ENCODE data around the gene SEMA3C.

Gene SEMA3C

DNA sequence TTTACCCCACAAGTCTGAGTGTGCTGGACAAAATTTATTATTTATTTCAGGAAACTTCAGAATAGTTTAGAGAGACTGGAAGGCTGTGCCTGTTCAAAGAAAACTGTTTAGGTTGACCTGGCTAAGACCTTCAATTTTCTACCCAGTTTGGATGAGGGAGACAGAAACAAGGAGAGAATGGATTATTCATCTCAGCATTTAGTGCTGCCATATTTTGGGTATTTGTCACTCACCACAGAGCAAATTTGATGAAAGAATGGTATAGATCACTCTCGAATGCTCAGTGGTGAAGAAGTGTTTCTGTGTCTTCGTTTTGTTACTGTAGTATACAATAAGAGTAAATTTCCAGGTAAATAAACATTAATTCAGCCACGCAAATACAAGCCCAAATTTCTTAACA is 71.8 kb downstream of the SEMA3C start:
- no peak for DNase-seq

DNA sequence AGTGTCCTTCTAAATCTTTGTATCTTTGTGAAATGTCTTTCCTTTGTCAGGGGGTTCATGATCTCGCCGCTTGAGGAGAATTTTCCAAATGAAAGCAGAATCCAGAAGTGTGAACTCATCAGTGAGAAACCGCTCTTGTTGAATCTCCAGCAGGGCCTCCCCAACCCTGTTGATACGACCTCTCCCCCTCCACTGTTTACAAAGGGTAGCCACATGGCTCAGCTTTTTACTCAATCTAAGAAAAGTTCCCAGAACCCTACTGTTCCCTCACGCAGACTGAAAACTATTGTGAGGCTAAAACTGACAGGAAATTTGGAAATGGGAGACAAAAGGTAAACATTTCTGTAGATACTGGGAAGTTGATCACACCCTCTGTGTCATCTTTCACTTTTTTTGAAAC is 73.9 kb downstream of the SEMA3C start:
- DNase-seq: no peak

DNA sequence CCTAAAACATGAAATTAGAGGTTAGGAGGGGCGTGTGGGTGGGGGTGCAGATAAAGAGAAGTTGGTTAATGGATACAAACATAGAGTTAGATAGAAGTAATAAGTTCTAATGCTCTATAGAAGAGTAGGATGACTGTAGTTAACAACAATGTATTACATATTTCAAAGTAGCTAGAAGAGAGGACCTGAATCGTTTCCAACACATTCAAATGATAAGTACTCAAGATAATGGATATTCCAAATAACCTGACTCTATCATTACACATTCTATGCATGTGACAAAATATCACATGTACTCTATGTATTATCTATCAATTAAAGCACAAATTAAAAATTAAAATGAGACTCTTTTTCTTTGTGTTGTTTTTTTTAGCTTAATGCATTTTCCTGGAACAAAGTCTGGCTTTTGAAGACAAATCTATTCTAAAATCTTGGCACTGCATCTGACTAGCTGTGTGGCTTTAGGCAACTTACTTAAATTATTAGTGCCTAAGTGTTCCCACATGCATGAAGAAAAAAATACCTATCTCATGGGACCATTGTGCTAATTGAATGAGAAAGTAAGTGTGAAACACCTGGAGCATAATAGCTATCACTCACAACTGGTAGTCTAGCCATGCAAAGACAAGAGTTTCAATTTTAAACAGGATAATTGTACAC is 75.7 kb downstream of the SEMA3C start:
- no peak for DNase-seq

DNA sequence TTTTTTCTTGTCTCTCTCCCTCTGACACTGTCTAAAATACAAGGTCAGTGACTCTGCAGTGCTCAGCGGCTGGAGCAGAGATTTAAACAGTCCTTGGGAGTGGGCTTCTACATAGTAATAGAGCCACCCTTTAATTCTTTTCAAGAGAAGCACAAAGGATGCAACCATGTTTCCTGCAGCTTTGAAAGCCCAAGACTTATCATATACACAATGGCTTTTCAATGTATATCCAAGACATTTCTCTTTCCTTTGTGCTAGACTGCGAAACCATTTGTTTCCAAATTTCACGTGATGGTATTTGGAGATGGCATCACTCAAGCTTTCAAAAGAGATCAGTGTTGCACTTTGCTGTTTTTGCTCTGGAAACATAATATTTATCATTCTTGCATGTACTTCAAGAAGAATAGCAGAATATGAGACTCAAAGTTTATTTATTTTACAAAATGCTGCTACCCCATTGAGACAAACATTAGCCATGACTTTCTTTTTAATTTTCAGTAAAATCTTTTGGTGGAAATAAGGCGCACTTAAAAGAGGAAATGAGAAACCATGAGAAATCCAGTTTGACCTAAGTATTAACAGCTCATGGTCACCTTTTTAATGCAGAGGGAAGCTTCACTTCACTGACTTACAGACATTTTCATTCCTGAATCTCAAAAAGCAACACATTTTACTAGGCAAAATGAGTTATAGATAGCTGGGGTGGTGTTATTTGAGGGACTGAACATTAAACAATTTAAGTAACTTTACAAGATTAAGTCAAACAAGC is 76.6 kb downstream of the SEMA3C start:
- DNase-seq: no peak

DNA sequence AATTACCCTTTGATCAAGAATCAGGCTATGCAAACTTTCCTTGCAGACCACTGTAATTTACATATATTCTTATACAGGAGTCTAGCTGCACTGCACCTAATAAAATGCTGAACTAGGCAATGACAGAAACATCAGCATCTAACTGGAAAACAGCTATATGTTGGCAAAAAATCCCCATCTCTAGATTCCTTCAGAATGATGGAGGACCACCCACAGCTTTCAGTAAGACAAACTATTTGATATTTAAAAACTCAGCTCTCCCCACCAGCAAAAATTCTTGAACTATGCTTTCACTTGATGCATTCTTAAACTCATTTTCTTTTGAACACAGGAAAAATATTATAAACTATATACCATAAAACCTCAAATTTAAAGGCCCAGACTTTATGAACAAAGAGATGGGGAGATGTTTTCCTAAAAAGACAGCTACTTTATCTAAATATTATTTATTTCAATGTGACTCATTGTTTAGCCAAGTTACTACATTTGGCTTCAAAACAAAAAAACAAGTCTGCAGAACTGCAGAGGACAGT is 77.4 kb downstream of the SEMA3C start:
- DNase-seq: no peak

DNA sequence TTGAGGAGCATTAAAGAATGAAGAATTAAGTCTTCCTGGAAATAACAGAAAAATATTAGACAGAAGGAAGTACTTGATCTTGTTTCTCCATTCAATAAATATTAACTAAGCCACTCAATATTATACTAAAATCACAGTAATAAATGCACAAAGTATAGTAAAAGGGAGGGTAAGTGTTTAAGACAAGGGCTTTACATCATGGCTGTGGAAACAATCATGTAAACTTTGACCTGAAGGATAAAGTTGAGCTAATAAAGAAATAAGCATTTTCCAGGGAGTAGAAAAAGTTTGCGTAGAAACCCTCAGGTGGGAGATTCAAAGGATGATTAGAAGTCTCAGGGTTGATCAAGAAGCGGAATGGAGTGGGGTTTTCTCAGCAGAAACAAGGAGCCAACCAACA is 78.2 kb downstream of the SEMA3C start:
- DNase-seq: no peak

DNA sequence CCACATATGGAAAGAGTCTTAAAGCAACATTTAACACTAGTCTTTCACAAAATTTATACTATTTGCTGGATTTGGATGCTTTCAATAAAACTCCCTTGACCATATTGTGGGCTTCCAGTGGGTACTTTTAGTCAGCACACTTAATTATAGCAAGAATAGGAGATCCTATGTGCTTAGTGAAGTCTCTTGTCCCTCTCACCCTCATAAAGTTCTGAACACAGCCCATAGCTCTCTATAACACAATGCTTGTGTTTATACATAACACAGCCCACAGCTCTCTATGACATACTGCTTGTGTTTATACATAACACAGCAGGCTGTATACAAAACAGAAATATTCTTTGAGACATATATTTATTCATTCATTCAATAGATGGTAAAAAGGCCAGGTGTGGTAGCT is 79.0 kb downstream of the SEMA3C start:
- DNase-seq: no peak

DNA sequence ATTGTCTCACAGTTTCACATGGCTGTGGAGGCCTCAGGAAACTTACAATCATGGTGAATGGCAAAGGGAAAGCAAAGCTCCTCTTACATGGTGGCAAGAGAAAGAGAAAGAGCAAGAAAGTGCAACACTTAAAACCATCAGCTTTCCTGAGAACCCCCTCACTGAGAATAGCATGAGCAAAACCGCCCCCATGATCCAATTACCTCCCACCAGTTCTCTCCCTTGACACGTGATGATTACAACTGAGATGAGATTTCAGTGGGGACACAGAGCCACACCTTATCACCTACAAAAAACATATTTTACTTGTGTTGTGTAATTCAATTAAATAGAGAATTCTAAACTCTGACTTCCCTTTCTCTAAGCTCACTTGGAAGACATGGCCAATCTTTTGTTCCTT is 80.2 kb downstream of the SEMA3C start:
- no peak for DNase-seq

DNA sequence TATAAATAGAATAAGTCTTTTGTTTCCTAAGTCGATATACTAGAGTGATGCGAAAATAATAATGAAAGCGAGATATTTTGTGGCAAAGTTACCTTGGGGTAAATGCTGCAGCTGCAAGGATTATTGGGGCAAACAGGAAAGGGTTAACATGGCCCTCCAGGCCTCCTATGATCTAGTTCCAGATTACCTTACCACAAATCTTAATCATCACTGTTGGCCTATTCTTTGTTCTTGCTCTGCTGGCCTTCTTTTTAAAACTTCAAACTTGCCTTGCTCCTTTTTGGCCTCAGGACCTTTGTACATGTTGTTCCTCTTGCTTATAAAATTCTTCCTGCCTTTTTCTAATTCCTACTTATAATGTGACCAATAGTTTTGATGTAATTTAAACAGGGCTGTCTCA is 81.5 kb downstream of the SEMA3C start:
- no peak for DNase-seq

DNA sequence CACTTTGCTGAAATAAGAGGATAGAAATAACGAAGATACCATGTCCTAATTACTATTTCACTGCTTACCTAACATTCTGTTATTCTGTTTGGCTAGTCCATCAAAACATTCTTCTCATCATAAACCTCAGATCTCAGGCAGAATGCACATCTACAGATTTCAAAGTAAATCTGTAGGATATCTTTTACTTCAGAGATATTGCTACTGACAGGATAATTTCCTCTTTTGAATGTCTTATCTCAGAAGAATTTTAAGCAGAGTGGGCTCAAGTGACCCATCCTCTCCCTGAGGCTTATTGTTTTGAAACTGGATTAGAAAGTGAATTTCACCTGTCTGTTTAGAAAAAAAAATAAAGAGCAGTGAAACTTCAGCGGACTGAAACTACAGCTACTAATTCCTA is 83.6 kb downstream of the SEMA3C start:
- no peak for DNase-seq

DNA sequence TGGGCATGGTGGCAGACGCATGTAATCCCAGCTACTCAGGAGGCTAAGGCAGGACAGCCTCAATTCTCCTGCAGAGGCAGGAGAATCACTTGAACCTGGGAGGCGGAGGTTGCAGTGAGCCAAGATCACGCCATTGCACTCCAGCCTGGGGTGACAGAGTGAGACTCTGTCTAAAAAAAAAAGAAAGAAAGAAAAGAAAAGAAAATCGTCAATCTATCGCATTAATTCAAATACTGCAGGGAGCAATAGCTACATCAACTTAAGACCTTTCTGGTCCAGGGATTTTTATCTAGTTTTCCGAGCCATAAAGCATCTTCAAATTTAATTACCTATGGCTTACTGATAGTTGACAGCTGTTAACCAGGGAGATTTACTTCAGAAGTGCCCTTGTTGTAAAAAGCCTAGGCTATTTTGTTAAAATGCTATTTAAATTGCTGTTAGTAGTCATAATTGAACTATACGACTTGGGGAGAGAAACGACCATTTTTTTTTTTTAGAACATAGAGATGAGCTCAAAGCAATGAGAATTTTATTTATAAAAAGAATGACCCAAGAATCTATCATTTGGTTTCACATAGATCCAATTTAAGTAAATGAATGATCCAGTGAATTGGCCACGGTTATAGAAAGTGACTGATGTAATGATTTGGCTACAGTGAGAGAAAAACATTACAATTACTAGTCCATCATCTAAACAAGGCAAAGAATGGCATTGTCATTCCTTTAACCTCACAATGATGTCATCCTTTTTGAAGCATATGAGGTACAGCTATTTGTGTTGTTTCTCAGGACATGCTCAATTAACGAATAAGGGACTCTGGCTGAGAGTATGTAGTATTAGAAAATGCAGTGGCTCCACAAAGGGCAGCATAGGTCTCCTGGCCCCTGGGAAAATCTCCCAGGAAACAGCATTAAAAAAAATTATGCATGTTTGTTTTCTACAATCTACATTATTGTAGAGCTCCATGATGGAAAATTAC is 85.3 kb downstream of the SEMA3C start:
- DNase-seq: no peak

DNA sequence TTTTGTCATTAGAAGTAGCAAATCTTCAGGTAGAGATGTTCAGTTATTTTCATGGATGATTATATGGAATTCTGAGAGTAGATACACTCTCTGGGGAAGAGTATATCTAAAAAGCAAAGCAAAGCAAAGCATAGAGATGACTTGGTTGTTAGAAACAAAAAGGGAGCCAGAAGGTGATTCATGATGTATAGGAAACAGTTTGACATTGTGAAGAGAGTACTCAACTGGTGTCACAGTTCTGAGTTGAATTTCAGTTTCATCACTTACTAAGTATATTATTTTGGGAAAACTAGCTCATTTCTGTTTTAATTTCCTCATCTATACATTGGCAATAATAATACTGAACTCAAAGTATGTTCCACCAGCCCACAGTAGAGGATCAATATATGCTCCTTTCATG is 86.8 kb downstream of the SEMA3C start:
- DNase-seq: no peak

DNA sequence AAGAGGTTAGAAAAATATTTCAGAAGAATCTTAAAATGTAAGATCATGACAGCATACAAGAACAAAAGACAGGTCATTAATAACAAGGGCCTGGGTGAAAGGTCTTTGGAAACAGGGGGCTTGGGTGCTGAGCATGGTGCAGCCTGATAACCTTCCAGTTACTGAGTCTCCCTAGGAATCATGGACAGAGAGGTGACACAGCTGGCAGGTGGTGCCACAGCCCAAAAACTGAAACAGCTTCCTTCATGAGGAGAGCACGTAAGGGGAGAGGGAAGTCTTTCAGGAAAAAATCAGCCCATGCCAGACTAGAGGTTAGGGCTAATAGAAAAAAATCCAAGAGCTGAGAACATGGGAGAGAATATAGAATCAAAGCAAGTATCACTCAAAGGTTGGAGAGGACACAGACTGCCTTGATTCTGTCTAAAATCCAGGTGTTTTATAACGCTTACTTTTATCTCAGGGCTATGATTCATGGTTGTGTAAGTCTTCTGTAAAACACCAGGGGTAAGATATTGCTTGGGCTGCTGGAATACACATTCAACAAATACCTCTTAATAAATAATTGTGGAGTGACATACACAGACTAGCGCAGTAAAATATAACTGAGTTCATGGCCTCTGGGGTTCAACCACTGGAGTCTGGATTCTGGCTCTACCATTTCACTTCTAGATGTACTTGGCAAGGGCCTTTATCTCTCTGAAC is 88.1 kb downstream of the SEMA3C start:
- no peak for DNase-seq

DNA sequence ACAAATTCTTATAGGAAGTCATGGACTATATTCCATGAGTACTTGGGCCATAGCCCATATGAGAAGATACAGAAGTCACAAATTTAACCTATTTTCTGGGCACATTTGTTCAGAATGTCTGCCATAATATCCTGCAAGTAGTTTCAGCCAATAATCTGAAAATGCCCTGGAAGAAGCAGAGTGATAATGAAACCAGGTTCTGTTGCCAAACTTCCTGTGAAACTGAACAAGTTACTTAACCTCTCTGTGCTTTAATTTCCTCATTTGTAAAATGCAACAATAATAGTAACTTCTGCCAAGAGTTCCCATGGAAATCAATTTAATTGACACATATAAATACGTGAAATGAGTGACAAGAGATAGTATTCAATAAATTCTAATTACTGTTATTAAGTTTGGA is 88.8 kb downstream of the SEMA3C start:
- no peak for DNase-seq

DNA sequence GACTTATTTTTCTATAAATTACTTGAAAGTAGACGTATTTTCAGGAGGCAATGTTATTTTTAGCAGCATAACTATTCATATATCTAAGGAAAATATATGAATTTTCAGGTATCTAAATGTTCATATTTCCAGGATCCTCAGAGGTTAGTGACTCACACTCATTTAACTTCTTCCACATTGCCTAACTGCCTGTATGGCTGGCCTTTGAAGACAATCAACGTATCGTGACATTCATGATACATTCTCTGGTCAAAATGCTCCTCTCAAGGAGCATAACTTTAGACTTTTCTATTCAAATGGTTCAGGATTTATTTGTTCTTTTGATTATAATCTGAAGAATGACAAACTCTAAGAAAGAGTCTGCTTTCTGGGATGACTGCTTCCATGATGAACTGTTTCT is 89.3 kb downstream of the SEMA3C start:
- no peak for DNase-seq

DNA sequence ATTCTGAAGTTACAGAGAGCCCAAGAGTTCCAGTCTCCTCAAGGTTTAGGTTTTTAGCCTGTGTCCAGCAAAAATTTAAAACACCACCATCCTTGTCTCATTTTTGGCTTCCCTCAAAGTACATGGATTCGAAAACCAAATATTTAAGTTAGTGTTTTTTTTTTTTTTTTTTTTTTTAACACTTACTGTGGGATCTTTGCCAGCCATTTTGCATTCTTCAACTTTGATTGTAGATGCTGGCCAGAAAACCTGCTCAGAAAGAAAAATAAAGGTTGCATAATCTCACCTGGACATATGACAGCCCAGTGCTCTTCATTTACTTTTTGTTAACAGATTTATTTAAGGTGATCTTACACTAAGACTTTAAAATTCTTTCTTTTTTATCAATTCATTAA is 91.6 kb downstream of the SEMA3C start:
- DNase-seq: no peak

DNA sequence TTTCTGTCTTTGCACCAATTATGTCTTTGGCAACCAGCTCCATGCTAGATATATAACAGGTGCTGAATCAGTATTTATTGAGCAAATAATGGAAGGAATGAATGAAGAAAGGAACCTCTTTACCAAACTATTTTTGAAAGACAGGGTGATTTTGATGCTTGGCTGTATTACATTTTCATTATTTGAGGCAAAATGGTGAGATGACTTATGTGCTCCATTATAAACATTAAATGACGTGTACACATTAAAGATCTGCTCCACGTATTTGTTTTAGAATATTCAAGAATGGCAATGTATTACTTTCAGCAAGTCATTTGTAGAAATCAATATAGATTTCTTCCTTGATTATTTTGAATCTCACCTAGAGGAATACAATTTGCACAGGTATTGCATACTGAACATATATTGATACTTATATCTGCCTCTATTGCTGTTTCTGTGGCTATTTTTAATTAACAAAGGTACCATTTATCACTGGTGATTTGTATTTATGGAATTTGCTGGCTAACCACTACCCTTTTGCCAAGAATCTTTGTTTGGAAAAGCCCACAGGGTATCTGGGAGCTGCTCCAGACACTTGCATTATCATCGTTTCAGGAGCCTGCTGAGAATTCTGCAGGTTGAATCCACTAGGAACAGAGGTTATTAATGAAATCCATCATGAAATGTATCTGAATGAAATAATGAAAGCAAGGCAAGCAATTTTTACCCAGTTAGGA is 92.2 kb downstream of the SEMA3C start:
- DNase-seq: no peak

DNA sequence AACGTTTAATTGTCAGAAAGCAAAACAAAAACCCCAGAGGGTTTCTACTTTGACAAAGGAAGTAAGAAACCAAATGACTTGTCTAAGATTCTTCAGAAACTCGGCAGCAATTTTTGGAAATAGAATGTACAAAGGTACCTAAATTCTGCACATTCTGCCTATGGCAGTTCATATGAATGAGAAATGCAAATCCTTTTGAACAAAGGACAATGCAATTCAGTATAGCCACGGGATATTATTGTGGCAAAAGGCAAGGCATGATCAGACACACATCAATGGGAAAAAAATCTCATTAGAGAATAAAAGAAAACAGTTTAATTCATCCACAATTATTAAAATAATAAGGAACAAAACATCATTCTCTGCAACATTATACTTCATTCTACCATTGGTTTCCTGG is 93.4 kb downstream of the SEMA3C start:
- no peak for DNase-seq

DNA sequence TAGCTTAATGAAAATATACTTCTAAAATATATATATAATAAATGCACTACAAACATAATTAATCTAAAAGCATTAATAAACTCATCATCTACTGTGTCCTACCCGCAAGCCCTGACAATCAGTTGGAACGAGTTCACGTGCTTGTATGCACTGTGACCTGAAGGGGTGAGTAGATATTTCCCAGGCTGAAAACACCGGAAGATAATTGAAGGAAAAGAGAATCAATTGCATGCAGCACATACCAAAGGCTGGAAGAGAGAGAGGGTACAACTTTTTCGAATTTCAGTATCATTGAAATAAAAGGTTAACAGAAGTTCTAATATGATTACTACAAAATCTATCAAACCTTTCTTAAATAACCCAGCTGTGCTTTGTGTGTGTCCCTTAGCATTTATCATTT is 94.6 kb downstream of the SEMA3C start:
- no peak for DNase-seq

DNA sequence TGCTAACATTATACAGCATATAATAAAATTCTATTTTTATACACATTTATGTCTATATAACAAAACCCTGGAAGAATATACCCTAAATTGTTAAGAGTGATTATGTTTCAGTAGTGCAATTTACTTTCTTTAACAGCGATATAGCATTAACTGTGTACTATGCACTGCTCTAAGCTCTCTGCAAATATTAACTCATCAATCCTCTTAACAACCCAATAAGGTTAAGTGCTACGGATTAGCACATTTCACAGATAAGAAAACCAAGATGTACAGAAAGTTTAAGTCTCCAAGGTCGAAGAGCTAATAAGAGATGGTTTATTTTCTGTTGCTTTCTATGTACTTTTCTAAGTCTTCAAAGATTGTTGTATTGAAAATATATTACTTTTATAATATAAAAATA is 95.8 kb downstream of the SEMA3C start:
- no peak for DNase-seq

DNA sequence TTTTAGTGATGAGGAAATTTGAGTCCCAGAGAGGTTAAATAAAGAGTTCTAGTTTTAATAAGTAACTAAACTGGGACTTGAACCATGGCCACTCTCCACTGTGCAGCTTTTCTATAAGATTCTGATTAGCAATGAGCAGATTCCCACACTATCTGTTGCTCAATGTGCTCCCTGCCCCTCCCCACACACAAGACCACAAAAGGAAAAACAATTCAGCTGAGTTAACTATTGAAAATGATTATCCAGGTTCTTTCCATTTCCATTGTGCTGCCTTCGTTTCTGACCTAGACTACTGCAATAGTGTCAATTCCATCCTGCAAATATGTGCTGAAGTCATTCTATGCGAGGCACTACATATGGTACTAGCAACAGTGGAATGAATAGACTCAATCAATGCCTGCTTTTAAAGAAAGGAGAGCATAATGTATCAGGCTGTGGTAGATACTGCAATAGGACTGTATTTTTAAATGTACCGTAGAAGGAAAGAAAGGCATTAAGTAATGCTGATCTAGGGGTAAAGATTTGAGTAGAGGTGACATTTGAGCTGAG is 97.0 kb downstream of the SEMA3C start:
- DNase-seq: no peak

DNA sequence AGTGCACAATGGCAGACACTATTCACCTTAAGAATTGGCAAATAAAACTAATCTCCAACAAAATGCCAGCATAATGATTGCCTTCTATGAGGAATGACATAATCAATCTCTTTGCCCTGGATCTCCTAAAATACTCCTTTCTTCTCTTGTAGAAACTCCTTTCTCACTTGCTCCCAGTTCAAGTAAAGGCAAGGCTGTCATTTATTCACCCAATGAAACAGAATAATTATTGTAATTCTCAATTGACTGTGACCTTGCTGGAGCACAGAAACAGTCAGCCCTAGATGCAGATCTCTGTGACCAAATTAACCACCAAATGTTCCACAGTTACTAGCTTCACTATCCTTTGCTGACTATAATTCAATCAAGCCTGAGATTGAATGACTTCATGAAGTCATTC is 99.3 kb downstream of the SEMA3C start:
- no peak for DNase-seq

Measured in activated CD4-positive, alpha-beta T cell treated with anti-CD3 and anti-CD28 coated beads, Interleukin-2, amount 50 U/mL, for 1 hour (primary cell).